ENCODE results near the gene EFNA1. TPM values are rescaled to one million over a fixed set of nuclear protein-coding genes. Genes with fewer than 3 reads are reported as not detected.

The EFNA1 gene
- polyA plus RNA-seq, 1 donor from 2014 or later = 0.50 TPM

- Histone ChIP-seq H3K9me3 (ENCODE audit: low read length) (no peaks in the 10 kb centered on the region), H3K27me3 (ENCODE audit: insufficient read depth, low read depth, low read length) (no peaks in the 10 kb centered on the region), H3K4me2 (ENCODE audit: low read length) (no peak overlapping the region), H3K79me2 (replicated peaks; ENCODE audit: insufficient read depth, low read length) (peaks cover 10% of the 10 kb centered on the region), H3K27ac (ENCODE audit: low read length) (no peak overlapping the region), H3K4me3 (ENCODE audit: low read length) (no peak overlapping the region), H3K36me3 (ENCODE audit: insufficient read depth, low read length) (no peaks in the 10 kb centered on the region), H3F3A (ENCODE audit: insufficient read depth, low read length, poor library complexity, severe bottlenecking) (peaks cover 5% of the 10 kb centered on the region), H3K9ac (ENCODE audit: low read length) (no peak overlapping the region), H4K20me1 (ENCODE audit: insufficient read depth) (no peaks in the 10 kb centered on the region), H2AFZ (ENCODE audit: low read depth, low read length) (no peak overlapping the region), H3K9me2 (ENCODE audit: insufficient read depth, low read length) (no peaks in the 10 kb centered on the region)
- TF ChIP-seq CTCF (IDR thresholded peaks at IDR 0.05; ENCODE audit: poor library complexity, severe bottlenecking) = no peak
Observed at GRCh38 chr1:155168456-155169210, 41.0 kb downstream of the EFNA1 start.

DNA sequence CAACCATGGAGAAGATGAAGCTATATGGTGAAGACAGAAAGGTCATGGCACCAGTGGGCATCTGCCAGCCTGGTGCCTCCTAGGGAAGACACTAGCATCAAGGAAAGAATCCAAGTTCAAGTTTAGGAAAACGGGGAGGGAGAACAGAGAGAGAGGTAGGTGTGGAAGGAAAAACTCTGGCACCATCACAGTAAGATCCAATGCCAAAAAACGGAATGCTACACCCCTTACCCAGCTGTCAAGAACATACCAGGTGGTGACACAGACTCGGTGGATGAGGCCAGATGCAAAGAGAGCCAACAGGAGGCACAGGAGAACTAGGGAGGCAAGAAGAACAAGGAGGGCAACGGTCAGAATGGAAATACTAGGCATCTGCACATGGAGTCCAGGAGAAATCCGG, 41.9 kb downstream of the EFNA1 start:
- Histone ChIP-seq H3K36me3 (ENCODE audit: insufficient read depth, low read length) (no peaks in the 10 kb centered on the region), H2AFZ (ENCODE audit: low read depth, low read length) (no peak overlapping the region), H3K27ac (ENCODE audit: low read length) (no peak overlapping the region), H3K9ac (ENCODE audit: low read length) (no peak overlapping the region), H3K27me3 (ENCODE audit: insufficient read depth, low read depth, low read length) (no peaks in the 10 kb centered on the region), H3K4me3 (ENCODE audit: low read length) (no peak overlapping the region), H3K4me2 (ENCODE audit: low read length) (no peak overlapping the region), H3K9me3 (ENCODE audit: low read length) (no peaks in the 10 kb centered on the region), H4K20me1 (ENCODE audit: insufficient read depth) (no peaks in the 10 kb centered on the region), H3F3A (ENCODE audit: insufficient read depth, low read length, poor library complexity, severe bottlenecking) (peaks cover 5% of the 10 kb centered on the region), H3K9me2 (ENCODE audit: insufficient read depth, low read length) (no peaks in the 10 kb centered on the region), H3K79me2 (replicated peaks; ENCODE audit: insufficient read depth, low read length) (peaks cover 15% of the 10 kb centered on the region)
- no peak for TF ChIP-seq POLR2AphosphoS5 (IDR thresholded peaks at IDR 0.05)
- TF ChIP-seq RAD21 (conservative IDR thresholded peaks at IDR 0.05) = no peak
- TF ChIP-seq REST (IDR thresholded peaks at IDR 0.05; ENCODE audit: borderline replicate concordance) = no peak
- TF ChIP-seq EP300 (conservative IDR thresholded peaks at IDR 0.05; ENCODE audit: poor library complexity, severe bottlenecking) = no peak
- TF ChIP-seq TAF1 (IDR thresholded peaks at IDR 0.05; ENCODE audit: low read depth) = no peak
- TF ChIP-seq EZH2 (IDR thresholded peaks at IDR 0.05; ENCODE audit: borderline replicate concordance, insufficient read depth, low read length, poor library complexity, severe bottlenecking) = no peak

DNA sequence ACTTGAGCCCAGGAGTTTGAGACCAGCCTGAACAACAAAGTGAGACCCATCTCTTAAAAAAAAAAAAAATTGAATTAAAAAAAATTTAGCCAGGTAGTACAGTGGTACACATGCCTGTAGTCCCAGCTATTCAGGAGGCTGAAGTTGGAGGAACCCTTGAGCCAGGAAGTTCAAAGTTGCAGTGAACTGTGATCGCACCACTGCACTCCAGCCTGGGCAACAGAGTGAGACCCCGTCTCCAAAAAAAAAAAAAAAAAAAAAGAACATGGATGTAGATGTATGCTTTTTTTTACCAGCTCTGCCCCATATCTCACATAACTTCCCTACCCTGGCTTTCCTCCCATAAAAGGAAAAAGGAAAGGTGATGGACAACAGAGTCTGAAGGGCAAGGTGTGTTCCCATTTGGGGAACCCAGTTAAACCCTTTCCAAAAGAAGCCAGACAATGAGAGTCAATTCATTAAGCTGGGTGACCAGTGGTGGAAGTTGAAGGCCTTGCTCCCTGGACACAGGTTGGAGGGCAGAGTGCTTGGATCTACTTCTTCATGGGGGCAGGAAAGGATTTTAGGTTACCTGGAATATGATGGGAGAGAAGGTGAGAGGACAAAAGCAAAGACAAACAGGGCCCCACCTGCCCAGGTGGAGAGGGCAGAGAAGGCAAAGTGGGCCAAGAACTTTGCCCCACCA, 42.6 kb downstream of the EFNA1 start:
- Histone ChIP-seq H3K9me2 (ENCODE audit: insufficient read depth, low read length) (no peaks in the 10 kb centered on the region), H3K4me3 (ENCODE audit: low read length) (no peak overlapping the region), H3K79me2 (replicated peaks; ENCODE audit: insufficient read depth, low read length) (peaks cover 21% of the 10 kb centered on the region), H3K27me3 (ENCODE audit: insufficient read depth, low read depth, low read length) (no peaks in the 10 kb centered on the region), H3K27ac (ENCODE audit: low read length) (no peak overlapping the region), H3K4me2 (ENCODE audit: low read length) (no peak overlapping the region), H3F3A (ENCODE audit: insufficient read depth, low read length, poor library complexity, severe bottlenecking) (peaks cover 5% of the 10 kb centered on the region), H3K36me3 (ENCODE audit: insufficient read depth, low read length) (no peaks in the 10 kb centered on the region), H3K9me3 (ENCODE audit: low read length) (no peaks in the 10 kb centered on the region), H2AFZ (ENCODE audit: low read depth, low read length) (no peak overlapping the region), H3K9ac (ENCODE audit: low read length) (no peak overlapping the region), H4K20me1 (ENCODE audit: insufficient read depth) (no peaks in the 10 kb centered on the region)
- no peak for TF ChIP-seq TAF1 (IDR thresholded peaks at IDR 0.05; ENCODE audit: low read depth)
- TF ChIP-seq RAD21 (conservative IDR thresholded peaks at IDR 0.05) = no peak
- TF ChIP-seq POLR2AphosphoS5 (IDR thresholded peaks at IDR 0.05) = no peak
- no peak for TF ChIP-seq EP300 (conservative IDR thresholded peaks at IDR 0.05; ENCODE audit: poor library complexity, severe bottlenecking)
- TF ChIP-seq EZH2 (IDR thresholded peaks at IDR 0.05; ENCODE audit: borderline replicate concordance, insufficient read depth, low read length, poor library complexity, severe bottlenecking) = no peak
- no peak for TF ChIP-seq REST (IDR thresholded peaks at IDR 0.05; ENCODE audit: borderline replicate concordance)

Data from neural cell (in vitro differentiated cells).